GM21786 (cell line): ENCODE data around the gene RIPPLY3.

ENCODE experiments used
- ATAC-seq: cut with Tn5 transposase; IDR thresholded peaks from one replicate; pipeline ENCODE4 v1.9.1; 2021; ENCODE audit not compliant: unreplicated experiment

RIPPLY3 gene

DNA sequence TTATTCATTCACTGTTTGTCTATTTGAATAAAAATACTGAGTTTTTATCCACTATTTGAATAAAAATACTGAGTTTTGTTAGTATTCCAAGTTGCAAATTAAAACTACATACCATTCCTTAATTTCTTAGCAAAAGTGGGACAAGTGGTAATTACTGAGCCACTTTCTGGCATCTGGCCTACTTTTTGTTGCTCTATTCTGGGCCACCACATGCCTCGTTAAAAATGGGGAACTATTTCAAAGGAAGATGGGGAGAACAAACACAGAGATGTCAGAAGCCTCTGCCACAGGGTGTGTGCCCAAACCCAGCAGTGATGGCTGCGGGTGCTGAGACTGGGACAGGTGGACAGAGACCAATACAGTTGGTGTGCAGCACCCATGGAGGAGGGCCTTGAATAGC, 51.8 kb downstream of the RIPPLY3 start:
- no peak for ATAC-seq

DNA sequence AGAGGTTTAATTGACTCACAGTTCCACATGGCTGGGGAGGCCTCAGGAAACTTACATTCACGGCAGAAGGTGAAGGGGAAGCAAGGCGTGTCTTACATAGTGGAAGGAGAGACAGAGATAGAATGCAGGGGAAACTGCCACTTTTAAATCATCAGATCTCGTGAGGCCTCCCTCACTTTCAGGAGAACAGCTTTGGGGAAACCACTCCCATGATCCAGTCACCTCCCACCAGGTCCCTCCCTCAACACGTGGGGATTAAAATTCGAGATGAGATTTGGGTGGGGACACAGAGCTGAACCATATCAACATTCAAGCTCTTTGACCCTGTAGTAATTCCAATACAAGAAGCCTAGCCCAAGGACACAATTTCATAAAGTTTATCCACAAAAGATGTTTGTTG, 52.7 kb downstream of the RIPPLY3 start:
- no peak for ATAC-seq

DNA sequence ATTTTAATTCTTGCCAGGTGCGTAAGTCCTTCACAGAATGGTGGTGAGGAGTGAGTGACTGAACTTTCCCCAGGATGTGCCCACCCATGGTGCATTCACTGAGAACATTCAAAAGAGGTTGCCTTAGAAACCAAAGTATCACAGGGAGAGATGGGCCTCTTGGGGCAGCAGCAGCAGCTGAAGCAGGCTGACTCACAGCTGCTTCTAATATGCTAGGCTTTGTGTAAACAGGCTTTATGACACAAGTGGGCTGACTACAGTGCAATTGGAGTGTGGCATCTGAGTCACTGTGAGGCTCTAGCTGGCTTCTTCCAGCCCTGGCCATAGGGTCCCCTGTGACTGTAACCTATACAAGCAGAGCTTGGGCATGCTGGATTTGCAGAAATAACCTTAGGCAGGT, 53.8 kb downstream of the RIPPLY3 start:
- ATAC-seq: no peak

- ATAC-seq: no peak
Measured at GRCh38 chr21:37061926-37062592, 55.6 kb downstream of the RIPPLY3 start.

- ATAC-seq: no peak
Measured at GRCh38 chr21:37062593-37062935, 56.1 kb downstream of the RIPPLY3 start.

- ATAC-seq: no peak
Measured at GRCh38 chr21:37063433-37063832, 56.9 kb downstream of the RIPPLY3 start.

DNA sequence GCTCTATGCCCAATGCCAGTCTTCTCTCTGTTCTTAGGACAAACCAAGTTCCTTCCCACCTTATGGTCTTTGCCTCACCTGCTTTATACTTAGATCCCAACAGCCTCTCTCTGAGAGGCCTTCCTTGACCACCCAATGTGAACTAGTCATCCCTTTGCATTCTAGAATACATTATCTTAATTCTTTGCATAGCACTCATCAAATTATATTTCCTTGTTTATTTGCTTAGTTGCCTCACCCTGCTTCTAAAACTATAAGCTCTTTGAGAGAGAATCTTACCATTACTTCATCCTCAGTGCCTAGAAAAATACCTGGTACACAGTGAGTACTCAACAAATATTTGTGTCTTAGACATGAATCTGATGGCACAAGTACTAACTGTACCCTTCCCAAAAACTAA, 58.3 kb downstream of the RIPPLY3 start:
- ATAC-seq: no peak

DNA sequence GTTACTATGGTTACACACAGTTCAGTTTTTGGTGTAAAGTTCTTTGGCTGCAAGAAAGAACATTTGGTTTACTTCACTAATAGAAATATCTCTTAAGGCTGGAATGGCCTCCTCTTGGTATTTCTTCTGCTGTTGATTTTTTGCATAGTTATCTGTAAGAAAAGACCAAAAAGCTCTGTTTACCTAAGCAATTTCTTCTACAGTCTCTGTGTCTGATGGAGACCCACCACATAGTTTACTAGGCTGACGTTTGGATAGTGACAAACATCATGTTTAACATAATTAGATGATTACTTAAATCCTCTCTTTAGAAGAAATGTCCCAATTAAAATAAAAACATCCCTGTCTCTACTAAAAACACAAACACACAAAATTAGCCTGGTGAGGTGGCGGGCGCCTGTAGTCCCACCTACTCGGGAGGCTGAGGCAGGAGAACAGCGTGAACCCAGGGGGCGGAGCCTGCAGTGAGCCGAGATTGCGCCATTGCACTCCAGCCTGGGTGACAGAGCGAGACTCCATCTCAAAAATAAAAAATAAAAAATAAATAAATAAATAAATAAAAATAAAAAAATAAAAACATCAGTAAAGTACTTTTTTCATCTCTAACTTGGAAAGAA, 59.2 kb downstream of the RIPPLY3 start:
- no peak for ATAC-seq
